Cardiac septum (tissue), 1 donor: Measurements from ENCODE around the gene PIK3R4. TPM values are rescaled to one million over a fixed set of nuclear protein-coding genes. Genes with fewer than 3 reads are reported as not detected.
A peak's percentile ranks its signal among the peaks of the same experiment; 100 is the strongest.

Experiments used
- DNase-seq: peaks from one replicate; pipeline ENCODE4 v3.0.0-alpha.2; 2020; ENCODE audit warnings: low spot score
- intact Hi-C: fragments of 100-400 bp; cut with DNase I; formaldehyde crosslinking; loops from one replicate; pipeline ENCODE4 v1.14.0; 2022
- long read RNA-seq: library from polyadenylated mRNA; unstranded; transcript quantifications from one replicate; pipeline ENCODE4 v2.0.0, GENCODE V29; 2021
- total RNA-seq: library from RNA; stranded (reverse); fragmentation: NEBNext Ultra II Directional; extraction: Animal tissue kit (Norgen Biotek cat#: 25700); gene quantifications from one replicate; pipeline ENCODE4 v1.2.1, GENCODE V29; 2021
- donor health status: DM: no; HTN: no; CAD: no.

Gene PIK3R4
- 13.4 TPM for total RNA-seq
- long read RNA-seq, full-length matches to known transcripts, result 3 of 8 reads
- long read RNA-seq, partial matches to known transcripts, result 4 of 8 reads
- long read RNA-seq, other reads (novel, unspliced or antisense), result 1 of 8 reads

DNA sequence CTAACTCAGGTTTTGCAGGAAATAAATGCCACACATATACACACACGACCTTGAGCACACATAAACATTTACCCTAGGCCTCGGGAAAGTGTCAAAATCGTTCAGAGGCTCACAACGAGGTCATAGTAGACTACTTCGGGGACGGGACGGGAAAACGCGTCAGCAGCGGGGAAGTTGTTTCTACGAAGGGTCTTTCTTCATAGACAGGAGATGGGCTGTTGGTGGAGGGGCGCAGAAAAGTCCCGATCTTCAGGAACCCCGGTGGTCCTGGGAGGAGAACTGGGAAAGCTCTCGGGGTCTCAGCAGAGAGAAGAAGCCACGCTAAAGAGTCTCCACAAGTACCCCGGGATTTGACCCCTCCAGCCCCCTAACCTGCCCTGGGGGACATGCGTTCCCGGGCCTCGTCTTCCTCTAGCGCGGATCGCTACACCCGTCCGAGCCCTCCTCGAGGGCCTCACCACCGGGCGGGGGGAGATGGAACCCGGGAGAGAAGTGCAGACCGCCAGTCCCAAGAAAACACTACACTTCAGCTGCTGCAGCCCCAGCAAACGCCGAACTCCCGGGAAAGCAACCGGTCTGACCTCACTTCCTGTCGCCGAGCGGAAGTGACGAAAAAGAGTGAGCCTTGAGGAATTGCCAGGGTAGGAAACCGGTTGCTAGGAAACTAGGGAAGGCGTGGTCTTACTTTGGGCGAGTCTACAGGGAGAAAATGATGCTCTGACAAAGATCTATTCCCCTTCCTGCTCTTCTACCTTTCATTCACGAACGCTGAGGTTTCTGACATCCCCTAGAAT is at the start of gene PIK3R4:
Gene PIK3R4 (minus strand): TSS at position 584 of the 794 bp plus-strand sequence. CDS start 1,611 bp downstream, outside the sequence.
- DNase-seq, result peak; percentile 97
- intact Hi-C loops, result no loop called here

DNA sequence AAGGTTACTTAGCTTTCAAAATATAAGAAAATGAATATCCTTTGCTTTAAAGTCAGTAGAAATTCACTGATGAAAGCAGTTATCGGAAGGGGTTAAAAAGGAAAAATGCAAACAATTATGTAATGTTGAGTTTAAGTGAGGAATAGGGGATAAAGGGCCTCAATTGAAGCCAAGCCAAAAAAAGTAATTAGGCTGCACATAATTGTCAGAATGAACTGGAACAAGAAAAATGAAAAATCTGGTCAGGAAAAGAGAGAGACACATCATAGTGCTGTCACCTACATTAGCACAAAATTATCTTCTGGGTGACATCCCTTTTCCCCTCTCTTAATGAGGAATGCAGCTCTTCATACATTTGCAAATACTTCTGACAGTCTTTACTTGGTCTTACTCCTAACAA is 48.8 kb upstream of the PIK3R4 start:
- intact Hi-C loops, result no loop called here
- no peak for DNase-seq

DNA sequence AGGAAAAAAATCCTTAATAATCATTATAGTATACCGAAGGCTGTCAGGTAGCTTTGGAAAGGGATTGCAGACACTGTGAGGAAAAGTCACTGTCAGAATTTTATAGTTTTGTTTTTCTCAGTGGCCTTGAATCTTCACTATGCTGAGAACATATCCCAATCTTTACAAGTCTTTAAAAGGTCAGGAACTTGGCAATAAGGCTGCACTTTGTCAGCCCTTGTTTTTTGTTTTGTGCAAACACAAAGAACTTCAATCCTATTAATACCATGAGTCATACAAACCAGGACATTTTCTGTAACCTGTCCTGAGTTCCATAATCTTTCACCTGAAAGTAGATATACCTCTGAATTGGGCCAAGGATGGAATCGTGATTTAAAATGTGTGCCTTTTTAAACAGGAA is 45.6 kb upstream of the PIK3R4 start:
- DNase-seq, result no peak
- intact Hi-C loops, result no loop called here

DNA sequence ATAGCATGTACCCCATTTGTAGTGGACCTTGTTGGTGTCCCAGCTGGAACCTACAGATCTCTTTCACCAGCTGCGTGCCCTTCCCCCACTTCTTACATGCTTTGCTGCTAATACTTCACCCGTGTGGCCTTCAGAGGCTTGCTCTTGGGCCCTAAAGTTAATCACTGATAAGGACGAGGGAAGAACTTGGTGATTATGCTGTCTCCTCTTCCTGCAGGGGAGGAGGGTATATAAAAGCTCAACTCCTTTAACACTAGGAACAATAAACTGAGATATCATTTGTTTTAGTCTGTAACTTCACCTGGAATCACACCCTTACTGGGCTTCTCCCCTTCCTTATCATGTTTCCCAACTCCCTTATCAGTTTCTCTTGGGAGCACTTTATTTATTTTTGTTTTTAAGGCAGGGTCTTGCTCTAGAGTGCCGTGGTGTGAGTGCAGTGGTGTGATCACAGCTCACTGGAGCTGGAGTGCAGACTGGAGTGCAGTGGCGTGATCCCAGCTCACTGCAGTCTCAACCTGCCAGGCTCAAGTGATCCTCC is 43.2 kb upstream of the PIK3R4 start:
- intact Hi-C loops, result no loop called here

DNA sequence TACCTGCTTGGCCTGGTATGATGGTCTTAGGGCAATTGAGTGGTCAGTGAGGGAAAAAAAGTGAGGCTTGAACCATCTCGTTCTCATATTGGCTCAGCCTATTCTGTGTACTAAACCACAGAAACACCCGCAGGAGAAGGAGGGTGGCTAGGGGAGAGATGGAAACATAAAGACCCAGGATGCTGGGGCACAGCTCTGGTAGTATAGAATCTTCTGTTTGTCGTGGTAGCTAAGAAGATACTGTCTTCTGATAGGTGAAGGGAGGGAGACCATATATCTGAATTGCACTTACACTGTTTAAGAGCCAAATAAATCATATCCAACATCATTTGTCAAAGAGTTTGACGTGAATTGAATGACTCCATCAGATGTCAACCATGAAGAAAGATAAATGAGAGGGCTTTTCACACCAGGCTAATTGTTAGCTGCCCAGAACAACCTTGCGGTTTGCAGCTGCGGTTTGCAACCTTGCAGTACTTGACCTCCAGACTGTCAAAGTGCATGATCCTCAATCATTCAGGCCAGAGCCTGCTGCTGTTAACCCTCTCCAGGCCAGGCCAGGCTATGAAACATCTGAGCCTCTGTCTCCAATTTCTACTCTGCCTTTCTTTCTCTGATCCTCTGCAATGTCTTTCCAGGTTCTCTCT is 40.9 kb upstream of the PIK3R4 start:
- DNase-seq, result no peak
- intact Hi-C loops, result no loop called here

More for the DNA sequence above, 43.2 kb upstream of the PIK3R4 start:
- no peak for DNase-seq

DNA sequence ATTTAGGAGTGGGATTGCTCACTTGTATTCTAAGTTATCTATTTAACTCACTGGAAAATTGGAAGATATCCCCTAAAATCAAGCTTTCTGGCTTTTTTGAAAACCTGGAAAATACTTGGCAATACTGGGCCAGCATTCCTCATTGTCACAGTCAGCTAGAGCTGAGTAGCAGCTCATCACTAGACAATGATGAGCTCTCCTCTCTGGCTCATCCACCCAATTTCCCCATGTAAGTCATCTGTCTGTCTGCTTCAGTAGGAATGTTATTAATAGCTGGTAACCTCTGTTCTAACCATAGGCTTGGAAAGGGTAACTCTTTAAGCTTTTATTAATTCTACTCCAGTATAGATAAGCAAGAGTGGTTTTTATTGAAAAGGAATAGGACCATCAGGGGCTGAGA is 39.7 kb upstream of the PIK3R4 start:
- intact Hi-C loops, result no loop called here
- no peak for DNase-seq

DNA sequence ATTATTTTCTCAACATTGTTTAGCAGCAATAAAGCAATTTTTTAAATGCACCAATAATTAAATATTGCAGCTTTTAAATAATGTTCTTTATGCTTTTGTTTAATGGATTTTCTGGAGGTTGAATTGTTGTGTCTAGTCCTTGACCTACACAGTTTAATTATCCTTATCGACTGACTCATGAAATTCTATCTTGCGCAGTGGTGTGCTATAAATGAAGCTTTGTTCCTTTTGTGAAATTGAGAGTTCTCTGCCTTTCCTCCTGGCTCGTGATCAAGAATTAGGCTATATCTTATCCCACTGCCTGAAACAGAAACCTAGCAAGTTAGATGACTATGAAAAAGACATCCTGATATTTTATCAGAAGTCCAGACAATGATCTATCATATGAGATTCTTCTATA is 37.0 kb upstream of the PIK3R4 start:
- no peak for DNase-seq
- intact Hi-C loops, result no loop called here

DNA sequence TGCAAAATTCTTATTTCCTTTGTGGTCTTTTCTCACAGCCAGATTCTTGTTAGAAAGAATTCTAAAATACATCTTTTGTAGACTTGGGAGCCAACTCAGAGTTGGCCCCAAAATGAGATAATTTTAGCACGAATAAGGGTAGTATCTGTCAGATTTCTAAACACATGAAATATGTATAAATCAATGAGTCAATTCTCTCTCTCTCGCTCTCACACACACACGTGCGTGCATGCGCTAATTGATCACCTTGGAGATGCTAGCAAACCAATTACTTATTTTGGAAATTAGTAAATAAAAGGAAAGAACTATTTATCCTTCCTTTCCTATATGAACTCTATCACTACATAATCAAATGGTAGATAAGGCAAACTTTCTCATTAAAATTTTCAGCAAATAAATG is 32.9 kb upstream of the PIK3R4 start:
- no peak for DNase-seq
- intact Hi-C loops, result no loop called here

DNA sequence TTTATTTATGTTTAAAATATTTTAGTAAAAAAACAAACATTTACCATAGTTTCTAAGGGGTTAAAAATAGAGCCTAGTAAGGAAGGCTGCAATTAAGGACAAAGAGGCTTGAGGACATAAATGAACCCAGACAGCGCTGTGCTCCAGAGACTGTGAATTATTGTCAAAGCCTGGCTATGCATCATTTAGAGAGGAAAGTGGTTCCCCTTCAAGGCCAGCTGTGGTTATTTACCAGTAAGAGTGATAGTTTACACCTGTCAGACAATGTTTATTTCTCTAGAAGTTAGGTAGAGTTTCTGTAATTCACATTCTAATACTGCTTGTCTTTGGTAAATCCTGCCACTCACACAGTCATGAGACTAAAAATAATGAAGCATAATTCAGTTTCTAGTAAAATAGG is 32.4 kb upstream of the PIK3R4 start:
- intact Hi-C loops, result no loop called here
- no peak for DNase-seq

DNA sequence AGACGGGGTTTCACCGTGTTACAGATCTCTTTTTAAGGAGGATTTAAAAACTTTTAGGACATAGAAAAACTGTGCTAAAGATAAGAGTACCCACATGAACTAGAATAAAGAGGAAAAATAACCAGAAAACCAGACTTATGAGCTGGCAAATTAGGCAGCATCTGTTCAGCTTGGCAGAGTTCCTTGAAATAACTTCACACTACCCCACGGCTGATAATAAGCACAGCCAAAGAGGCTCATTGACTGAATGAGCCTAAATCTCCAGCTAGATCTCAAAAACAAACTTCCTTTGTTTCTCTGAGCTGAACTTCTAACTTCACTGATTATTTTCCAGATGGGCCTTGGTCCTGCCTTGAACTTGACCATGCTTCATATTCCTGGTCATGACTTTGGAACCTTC is 26.7 kb upstream of the PIK3R4 start:
- intact Hi-C loops, result no loop called here
- no peak for DNase-seq

DNA sequence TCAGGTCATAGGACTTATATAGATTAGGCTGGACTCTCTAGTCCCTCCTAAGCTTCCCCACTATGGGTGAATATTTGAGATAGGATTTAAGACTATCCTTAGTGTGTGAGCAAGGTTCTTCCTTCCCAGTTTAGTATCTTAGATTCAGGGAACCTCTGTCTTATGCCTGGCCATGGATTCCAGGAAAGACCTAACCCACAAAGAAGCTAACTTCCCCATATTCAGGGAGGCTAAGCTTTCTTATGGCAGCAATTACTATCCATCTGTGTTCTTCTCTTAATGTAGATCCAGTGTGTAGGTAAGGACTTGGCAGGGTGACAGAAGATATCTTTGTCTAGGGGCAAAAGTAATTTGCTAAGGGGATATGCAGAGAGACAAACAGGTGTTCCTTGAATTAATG is 25.5 kb upstream of the PIK3R4 start:
- intact Hi-C loops, result no loop called here
- no peak for DNase-seq

DNA sequence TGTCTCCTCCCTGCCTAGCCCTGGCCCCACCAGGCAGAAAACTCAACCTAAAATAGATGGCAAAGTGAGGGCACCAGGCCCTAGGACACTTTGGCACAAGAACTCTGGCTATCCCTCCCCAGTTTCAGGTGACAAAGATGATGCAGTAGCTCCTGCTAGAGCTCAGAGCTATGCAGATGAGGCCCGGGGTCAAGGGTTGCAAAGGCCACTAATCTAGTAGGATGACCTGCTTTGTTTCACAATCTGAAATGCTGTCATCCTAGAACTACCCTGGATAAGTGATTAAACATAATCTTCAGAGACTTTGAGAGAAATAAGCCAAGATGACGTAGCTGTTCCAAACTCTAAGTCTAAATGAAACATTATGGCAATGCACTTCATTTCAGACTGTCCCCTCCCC is 24.0 kb upstream of the PIK3R4 start:
- no peak for DNase-seq
- intact Hi-C loops, result no loop called here

DNA sequence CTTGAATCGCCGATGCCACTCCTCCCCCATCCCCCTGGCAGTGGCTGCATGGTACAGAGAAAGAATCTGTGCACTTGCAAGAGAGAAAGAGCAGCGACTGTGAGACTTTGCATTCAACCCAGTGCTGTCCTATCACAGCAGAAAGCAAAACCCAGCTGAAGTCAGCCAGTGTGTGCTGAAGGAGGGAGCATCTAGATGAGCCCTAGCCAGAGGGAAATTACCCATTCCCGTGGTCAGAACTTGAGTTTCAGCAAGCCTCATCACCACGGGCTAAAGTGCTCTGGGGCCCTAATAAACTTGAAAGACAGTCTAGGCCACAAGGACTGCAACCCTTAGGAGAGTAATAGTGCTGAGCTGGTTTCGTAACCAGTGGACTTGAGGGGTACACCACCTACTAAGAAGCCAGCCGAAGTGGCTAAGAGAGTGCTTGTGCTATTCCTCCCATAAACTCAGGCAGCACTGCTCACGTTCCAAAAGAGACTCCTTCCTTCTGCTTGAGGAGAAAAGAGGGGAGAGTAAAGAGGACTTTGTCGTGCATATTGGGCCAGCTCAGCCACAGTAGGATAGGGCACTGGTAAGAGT is 15.2 kb upstream of the PIK3R4 start:
- intact Hi-C loops, result no loop called here
- no peak for DNase-seq

DNA sequence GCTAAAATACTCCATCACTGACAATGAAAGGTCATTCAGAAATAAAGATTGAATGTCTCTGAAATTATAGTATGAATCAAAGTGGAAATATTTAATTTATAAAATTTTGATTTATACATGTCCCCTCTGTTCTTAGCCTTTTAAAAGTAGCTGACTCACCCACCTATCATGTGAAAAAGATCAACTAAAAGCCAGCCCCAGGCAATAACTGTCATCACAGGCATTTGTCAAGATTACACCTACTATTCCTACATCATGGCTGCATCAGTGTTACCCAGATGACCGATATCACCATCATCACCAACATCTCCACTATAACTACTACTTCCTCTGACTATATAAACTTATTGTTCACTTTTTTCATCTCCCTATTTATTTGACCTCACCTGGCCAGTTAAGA is 14.3 kb upstream of the PIK3R4 start:
- DNase-seq, result no peak
- intact Hi-C loops, result no loop called here

DNA sequence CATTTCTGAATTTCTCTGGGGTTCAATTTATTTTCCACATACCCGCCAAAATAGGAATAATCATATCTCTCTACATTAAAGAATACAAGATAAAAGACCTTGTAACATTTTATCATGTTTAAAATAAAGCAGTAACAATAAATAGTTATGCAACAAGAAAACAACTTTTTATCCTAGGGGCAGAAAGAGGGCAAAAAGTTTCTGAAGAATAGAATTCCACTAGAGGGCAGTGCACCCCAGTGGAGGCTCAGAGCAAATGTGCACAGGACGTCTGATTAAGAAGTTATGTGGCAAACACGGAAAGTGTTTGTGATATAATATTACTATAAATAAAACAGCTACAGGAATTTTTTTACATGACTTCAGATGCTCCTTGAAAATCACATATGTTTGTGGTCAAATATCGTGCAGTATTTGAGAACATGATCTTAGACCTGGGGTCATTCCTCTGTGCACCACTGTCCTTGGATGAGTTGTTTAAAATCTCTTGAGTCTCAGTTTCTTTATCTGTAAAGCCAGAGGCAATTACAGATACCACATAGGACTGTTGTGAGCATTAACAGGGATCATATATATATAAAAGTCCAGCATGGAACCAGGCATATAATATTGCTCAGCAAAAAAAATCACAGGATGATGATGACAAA is 13.2 kb upstream of the PIK3R4 start:
- intact Hi-C loops, result loop anchor here (1.0 kb wide), 1 partner anchor 133 kb away; no protein-coding TSS in a partner anchor
- DNase-seq, result no peak

DNA sequence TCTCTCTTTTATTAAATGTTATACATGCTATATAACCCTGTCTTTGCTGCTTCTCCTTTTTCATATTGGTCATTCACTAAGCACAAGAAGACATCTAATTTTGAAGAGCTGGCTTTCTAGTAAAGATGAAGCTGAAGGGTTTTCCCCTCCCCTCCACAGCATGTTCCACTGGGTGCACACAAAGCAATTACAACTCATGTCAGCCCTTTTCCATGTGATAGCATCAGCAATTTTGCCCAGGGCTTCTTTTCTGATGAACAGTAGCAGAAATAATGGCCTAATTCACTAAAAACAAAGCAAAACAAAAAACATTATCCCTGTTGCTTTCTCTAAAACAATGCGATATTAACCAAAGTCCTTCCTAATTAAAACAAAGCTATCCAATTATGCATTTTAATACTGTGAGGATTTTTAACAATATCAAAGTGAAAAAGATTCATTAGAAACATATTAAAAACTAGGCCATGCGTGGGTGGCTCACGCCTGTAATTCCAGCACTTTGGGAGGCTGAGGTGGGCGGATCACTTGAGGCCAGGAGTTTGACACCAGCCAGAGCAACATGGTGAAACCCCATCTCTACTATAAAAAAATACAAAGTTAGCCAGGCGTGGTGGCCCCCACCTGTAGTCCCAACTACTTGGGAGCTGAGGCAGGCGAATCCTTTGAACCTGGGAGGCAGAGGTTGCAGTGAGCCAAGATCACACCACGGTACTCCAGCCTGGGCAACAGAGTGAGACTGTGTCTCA is 12.2 kb upstream of the PIK3R4 start:
- intact Hi-C loops, result loop anchor here (1.0 kb wide), 1 partner anchor 135 kb away; no protein-coding TSS in a partner anchor

DNA sequence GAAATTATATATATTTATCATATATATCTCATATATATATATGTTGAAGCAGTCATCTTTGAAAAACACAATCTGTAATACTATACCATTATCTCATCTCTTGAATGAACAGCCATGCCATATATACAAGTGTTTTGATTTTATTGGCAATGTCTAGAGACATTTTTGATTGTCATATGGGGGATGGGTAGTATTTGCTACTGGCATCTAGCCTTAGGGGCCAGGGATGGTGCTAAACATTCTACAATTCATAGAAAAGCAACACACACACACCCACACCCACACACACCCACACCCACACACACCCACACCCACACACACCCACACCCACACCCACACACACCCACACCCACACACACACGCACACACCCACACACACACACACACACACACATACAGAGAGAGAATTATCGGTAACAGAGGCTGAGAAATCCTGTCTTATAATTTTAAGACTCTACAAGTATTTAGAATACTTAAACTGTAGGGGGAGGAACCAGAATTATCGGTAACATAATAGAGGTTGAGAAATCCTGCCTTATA is 11.1 kb upstream of the PIK3R4 start:
- intact Hi-C loops, result no loop called here
- no peak for DNase-seq

More for the DNA sequence above, 12.2 kb upstream of the PIK3R4 start:
- no peak for DNase-seq

DNA sequence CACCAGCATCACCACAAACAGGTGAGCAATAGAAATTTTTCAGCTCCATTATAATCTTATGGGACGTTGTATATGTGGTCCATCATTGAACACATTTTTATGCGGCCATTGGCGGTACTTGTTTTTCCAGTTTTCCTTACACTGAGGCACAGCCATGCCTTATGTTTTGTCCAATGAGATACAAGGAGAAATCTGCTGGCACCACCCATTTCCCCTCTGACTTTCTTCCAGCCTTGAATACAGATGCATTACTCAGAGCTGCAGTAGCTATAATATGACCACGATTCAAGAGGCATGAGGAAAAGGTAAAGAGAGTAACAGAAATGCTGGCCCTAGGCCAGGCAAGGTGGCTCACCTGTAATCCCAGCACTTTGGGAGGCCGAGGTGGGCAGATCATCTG is 9.0 kb upstream of the PIK3R4 start:
- no peak for DNase-seq
- intact Hi-C loops, result no loop called here

DNA sequence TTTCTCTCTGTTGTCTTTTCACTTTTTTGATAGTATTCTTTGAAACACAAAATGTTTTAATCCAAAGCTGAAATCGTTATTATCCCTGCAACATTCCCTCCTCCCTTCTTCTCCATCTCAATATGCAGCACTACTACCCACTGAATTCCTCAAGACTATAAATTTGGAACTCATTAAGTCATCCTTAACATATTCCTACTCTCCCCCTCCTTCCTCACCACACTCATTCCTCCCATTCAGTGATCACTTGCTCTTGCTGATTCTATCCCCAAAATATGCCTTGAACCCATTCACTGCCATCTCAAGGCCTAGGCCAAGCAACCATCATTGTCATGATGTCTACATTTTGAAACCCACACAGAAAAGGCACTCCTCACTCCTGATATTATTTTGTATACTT is 2.4 kb upstream of the PIK3R4 start:
- intact Hi-C loops, result no loop called here

More for the DNA sequence above, 2.4 kb upstream of the PIK3R4 start:
- no peak for DNase-seq
